K562 treated with DMSO at 1 percent for 48 hours (cell line): ENCODE data around the gene ZNF256. TPM values are rescaled to one million over a fixed set of nuclear protein-coding genes. Genes with fewer than 3 reads are reported as not detected.

Experiments
- total RNA-seq: library from RNA; unstranded; fragments of 300-600 nt; gene quantifications from 2 replicates; pipeline ENCODE4 v1.2.3, GENCODE V29; 2022; ENCODE audit warnings: low replicate concordance; ENCODE audit errors: extremely low read depth

Gene ZNF256
- not detected in 2 replicates for total RNA-seq

DNA sequence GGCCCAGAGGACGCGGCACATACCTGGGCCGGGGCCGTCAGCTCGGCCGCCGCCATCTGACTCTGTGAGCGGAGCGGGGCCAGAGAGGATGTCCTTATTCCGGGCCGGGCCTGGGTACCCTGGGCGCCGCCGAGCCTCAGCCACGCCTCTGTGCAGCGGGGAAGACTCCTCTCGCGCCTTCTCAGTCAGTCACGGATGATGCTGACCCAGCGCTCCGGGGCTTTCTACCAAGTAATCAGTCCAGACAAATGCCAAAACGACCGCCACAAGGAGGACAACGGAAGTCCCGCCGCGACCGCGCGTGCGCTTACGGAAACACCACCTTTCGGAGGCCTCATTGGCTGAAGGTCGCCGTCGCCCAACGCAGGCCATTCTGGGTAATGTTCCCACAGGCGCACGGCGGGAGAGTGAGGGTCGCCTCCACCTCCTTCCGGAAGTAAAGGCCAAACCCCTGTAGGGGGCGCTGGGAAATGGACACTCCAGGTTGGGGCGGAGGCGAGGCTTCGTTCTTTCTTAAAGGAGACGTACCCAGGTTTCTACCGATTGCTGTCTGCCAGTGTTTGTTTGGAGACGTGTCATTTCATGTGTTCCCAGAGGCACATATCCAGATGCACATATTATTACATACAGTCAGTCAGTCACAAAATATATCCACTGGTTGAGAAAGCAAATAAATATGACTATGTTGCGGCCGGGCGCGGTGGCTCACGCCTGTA is at the start of gene ZNF256:
TSS of gene ZNF256 (minus strand) at position 288 of the 716 bp plus-strand sequence. CDS start at position 56, 232 bp downstream.

DNA sequence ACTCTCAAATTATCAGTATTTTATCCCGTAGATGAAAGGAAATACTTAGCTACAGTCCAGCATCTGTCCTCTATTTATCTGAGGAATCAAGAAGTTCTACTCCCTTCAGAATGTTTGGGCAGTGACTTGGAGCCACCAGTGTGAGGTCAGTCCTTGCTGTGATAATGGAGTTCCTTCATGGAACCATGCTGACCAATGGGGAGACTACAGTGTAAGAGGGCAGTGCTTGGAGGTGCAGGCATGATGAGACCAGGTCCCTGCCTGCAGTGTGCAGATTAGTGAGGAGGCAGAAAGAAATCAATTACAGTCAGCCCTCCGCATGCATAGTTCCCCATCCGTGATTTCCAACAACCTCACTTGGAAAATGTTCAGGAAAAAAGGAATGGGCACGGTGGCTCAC is 26.9 kb upstream of the ZNF256 start, which contains the start of gene C19orf18:
TSS of gene C19orf18 (minus strand) at position 101 of the 400 bp plus-strand sequence. CDS start 102 bp downstream, outside the sequence.

DNA sequence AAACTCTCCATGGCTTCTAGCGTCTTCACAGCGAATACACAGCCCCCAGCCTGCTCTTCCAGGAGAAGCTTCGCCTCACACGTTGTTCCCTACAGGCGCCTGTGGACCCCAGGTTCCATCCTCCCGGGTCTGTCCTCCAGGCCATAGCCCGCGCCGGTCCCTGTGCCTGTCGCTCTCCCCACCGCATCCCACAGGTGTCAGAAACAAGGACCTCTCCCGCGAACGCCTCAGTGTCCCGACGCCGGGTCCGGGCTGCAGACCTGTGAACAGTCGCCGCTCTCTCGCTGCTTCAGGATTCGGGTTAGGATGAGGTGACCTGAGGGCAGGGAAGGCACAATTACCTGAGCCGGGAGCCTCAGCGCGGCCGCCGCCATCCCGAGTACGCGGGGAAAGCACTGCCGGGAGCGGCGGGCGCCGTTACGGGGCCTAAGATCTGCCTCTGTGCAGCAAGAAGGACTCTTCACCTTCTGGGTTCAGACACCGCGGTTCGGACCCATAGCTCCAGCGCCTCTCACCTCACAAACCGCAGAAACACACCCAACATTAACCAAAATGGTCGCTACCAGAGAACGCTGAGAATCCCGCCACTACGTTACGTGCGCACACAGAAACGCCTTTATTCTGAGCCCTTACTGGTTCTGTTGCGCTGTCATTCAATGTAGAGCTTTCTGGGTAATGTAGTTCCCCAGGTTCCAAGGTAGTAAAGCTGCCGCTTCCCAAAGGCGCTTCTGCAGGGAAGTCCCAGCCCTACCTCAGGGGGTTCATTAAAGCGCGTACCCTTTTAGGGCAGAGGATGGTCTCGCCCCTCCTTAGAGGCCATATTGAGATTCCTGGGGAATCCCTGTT is 12.5 kb downstream of the ZNF256 start, which contains the start of gene ZNF418:
TSS of gene ZNF418 (minus strand) at position 583 of the 846 bp plus-strand sequence. CDS start 1,580 bp downstream, outside the sequence.

GRCh38 chr19:57916168-57916995 is 31.1 kb downstream of the ZNF256 start, which contains the start of gene ZNF417:
Gene ZNF417 (minus strand): TSS chr19:57916592. CDS start chr19:57916411, 181 bp downstream.

Other genes starting within 250 kb of the ZNF256 start
- not detected in 2 replicates for gene ZNF154, start 238.5 kb downstream of the ZNF256 start, total RNA-seq
- not detected in 2 replicates for gene ZNF671, start 220.1 kb downstream of the ZNF256 start, total RNA-seq
- gene ZNF776, start 200.9 kb downstream of the ZNF256 start, total RNA-seq, result not detected in 2 replicates
- gene ZNF586, start 178.0 kb downstream of the ZNF256 start, total RNA-seq, result not detected in 2 replicates
- gene ZNF552, start 132.8 kb downstream of the ZNF256 start, total RNA-seq, result not detected in 2 replicates
- gene ZNF587B, start 117.4 kb downstream of the ZNF256 start, total RNA-seq, result not detected in 2 replicates
- gene ZNF587, start 97.8 kb downstream of the ZNF256 start, total RNA-seq, result not detected in 2 replicates
- not detected in 2 replicates for gene ZNF814, start 58.7 kb downstream of the ZNF256 start, total RNA-seq
- not detected in 2 replicates for gene ZNF417, start 31.1 kb downstream of the ZNF256 start, total RNA-seq
- gene ZNF418, start 12.3 kb downstream of the ZNF256 start, total RNA-seq, result not detected in 2 replicates
- gene C19orf18, start 26.8 kb upstream of the ZNF256 start, total RNA-seq, result not detected in 2 replicates
- not detected in 2 replicates for gene ZNF606, start 55.1 kb upstream of the ZNF256 start, total RNA-seq
- not detected in 2 replicates for gene ZSCAN1, start 86.3 kb upstream of the ZNF256 start, total RNA-seq
- gene ZNF135, start 111.6 kb upstream of the ZNF256 start, total RNA-seq, result not detected in 2 replicates
- gene ZSCAN18, start 150.5 kb upstream of the ZNF256 start, total RNA-seq, result not detected in 2 replicates
- not detected in 2 replicates for gene ZNF329, start 203.1 kb upstream of the ZNF256 start, total RNA-seq
- gene ZNF274, start 235.4 kb upstream of the ZNF256 start, total RNA-seq, result not detected in 2 replicates